GM13977 (cell line): Measurements from ENCODE around the gene ATXN2.
"Not testable (repeated sequence)": the region's sequence is repeated elsewhere in the genome, so short reads cannot be mapped to it uniquely, and the experiment has no call there.

ENCODE experiments used
- DNase-seq: peaks from one replicate; pipeline ENCODE4 v3.0.0; 2012; ENCODE audit warnings: low spot score
- in situ Hi-C: fragments of 300-500 bp; cut with MboI; formaldehyde crosslinking; loops from one replicate; pipeline ENCODE4 v1.12.0; 2022; ENCODE audit warnings: low sequenced_read_pairs, low pct_unique_long_range_greater_than_20kb, mixed read lengths, inconsistent platforms; ENCODE audit not compliant: unreplicated experiment
- TF ChIP-seq, protein P1 (sequence below): IDR thresholded peaks from 2 replicates; pipeline ENCODE4 v1.5.1; 2012; ENCODE audit warnings: mild to moderate bottlenecking, control low read depth; ENCODE audit not compliant: insufficient read depth; ENCODE audit errors: extremely low read depth, missing control alignments

ATXN2 gene

DNA sequence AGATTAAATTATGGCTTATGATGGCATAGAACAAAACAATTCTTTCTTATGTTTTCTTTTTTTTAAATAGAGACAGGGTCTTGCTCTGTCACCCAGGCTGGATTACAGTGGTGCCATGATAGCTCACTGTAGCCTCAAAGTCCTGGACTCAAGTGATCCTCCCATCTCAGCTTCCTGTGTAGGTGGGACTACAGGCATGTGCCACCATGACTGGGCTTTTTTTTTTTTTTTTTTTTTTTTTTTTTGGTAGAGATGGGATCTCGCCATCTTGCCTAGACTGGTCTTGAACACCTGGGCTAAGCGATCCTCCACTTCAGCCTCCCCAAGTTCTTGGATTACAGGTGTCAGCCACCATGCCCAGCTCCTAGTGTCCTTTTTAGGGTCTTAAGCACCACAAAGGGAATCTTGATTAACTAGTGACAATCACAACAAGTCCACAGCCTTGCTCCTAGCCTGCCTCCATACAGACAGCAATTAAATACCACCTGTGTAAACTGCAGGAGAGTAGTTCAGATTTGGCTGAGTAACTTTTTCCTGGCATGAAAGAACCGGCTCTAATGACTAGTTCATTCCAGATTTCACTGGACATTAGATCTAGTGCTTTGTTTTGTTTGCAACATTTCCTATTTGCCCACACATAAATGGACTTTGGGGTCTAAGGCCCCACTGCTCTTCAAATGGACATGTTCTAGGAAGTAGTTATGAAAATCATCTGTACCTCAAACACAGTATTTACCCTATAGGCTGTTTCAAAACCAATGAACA, 131.8 kb downstream of the ATXN2 start:
- DNase-seq: no peak
- in situ Hi-C loops: no loop called here
- TF ChIP-seq, protein P1, sequence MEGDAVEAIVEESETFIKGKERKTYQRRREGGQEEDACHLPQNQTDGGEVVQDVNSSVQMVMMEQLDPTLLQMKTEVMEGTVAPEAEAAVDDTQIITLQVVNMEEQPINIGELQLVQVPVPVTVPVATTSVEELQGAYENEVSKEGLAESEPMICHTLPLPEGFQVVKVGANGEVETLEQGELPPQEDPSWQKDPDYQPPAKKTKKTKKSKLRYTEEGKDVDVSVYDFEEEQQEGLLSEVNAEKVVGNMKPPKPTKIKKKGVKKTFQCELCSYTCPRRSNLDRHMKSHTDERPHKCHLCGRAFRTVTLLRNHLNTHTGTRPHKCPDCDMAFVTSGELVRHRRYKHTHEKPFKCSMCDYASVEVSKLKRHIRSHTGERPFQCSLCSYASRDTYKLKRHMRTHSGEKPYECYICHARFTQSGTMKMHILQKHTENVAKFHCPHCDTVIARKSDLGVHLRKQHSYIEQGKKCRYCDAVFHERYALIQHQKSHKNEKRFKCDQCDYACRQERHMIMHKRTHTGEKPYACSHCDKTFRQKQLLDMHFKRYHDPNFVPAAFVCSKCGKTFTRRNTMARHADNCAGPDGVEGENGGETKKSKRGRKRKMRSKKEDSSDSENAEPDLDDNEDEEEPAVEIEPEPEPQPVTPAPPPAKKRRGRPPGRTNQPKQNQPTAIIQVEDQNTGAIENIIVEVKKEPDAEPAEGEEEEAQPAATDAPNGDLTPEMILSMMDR: no peak

DNA sequence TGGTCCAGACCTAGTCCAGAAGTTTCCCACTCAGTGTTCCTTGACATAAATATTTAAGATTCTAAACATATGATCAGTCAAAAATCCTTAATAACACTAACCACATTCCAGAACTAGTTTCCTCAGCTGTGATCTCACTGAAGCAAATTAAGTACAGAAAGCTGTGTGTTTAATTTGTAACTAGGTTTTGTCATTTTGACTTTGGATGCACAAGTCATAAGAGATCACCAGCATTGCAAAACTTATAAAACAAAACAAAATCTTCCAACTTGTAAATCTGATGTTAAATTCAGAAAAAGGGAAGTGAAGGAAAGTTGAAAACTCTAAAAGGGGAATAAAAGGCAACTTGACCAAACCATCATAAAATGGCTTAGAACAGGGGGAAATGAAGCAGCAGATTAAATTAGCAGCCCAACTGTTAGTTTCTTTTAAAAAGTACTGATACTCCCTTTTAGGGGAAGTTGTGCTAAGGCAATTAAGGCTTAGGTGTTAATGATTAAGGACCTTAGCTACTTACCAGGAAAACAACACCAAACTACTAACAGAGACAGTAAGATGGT, 136.8 kb downstream of the ATXN2 start:
- TF ChIP-seq, protein P1: no peak
- no peak for DNase-seq
- in situ Hi-C loops: no loop called here

DNA sequence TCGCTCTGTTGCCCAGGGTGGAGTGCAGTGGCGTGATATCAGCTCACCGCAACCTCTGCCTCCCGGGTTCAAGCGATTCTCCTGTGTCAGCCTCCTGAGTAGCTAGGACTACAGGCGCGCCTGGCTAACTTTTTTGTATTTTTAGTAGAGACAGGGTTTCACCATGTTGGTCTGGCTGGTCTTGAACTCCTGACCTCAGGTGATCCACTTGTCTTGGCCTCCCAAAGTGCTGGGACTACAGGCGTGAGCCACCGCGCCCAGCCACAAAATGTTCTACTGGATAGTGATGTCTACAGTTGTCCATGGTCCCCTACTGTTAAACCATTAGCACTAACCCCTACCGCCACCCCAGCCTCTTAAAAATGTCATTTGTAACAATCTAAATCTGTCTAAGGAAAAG, 139.0 kb downstream of the ATXN2 start:
- DNase-seq, in situ Hi-C loops: not testable (repeated sequence)

DNA sequence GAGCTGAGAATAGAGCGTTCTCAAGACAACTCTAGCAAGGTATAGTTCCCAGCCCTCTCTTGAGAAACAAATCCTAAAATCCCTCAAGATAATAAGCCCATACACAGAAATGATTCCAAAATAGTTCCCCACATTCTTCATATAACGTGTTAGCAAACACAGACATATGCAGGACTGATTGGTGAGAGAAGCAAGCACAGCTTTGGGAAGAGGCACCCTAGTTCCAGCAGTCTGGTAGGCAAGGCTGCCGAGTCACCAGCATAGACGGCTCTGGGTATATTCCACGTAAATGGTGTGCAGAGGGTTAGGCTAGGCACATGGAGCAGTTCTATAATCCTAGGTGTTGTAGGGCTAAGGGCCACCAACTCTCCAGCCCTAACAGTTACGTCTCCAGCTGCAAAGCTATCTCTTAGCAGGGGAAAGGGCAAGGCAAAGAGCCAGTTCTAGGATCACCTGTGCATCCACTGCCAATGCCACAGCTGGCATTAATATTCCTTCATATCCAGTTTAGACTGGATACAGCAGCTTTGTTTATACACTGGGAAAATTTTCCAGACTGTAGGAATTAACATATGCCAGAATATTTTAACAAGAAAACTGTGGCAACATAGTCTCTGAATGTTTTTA, 140.5 kb downstream of the ATXN2 start:
- DNase-seq: no peak
- TF ChIP-seq, protein P1: no peak
- in situ Hi-C loops: no loop called here

DNA sequence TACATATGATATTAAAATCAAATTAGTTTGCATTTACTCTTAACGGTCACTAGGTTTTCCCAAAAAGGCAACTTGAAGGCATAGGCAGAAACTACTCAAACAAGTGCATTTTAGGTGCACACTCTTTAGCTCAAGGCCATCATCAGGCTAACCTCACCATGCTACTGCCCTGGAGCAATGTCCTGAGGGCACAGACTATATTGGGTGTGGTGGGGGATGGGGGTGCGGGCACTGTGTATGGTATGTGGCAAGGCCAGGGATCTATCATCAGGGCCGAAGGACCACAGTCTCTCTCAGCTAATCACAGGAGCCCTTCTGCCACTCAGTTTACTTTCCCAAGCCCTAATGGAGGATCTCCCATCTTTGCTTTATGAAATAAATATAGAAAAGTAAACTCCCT, 141.5 kb downstream of the ATXN2 start:
- in situ Hi-C loops: no loop called here
- no peak for DNase-seq
- TF ChIP-seq, protein P1: no peak

DNA sequence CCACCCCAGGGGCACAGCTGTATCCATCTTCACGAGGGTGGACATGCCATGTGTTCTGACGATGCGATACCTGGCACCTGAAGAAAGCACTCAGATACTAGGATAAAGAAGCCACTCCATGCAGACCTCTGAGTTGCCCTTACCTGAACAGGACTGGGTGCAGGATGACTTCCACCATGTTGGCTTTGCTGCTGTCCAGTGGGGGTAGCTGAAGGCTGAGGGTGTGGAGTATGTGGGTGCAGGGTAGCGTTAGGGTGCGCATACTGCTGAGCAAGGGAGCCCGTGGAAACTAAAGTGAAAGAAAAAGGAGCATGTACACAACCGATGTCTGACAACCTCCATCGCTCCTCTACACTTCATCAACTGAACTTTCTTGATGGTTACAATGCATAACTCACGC, 142.0 kb downstream of the ATXN2 start:
- TF ChIP-seq, protein P1: no peak
- in situ Hi-C loops: no loop called here

More for the DNA sequence above, 142.0 kb downstream of the ATXN2 start:
- DNase-seq: no peak
